CD4-positive, alpha-beta T cell treated with Interferon alpha-2 for 1 hour (primary cell): ENCODE measurements around the gene NUMB.
A peak's percentile ranks its signal among the peaks of the same experiment; 100 is the strongest.
"Not testable (repeated sequence)": the region's sequence is repeated elsewhere in the genome, so short reads cannot be mapped to it uniquely, and the experiment has no call there.

Experiments used
- DNase-seq, 2 donors: peaks; one replicate each; pipeline ENCODE4 v3.0.0-alpha.2; 2020 to 2022

Gene NUMB

DNA sequence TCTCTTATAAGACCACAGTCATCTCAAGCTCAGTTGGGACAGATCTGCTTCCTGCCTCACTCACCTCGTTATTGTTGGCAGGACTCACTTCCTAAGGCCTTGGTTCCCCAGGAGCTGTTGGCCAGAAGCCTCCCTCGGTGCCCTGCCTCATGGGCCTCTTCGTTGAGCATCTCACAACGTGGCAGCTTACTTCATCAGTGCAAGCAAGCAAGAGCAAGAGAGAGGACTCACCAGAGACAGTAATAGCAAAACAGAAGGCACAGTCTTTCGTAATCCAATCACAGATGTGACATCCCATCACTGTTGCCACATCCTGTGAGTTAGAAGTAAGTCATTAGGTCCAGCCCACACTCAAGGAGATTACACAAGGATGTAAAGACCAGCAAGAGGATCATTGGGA is 5.1 kb upstream of the NUMB start:
- peak; percentile 33 to 64 for DNase-seq

DNA sequence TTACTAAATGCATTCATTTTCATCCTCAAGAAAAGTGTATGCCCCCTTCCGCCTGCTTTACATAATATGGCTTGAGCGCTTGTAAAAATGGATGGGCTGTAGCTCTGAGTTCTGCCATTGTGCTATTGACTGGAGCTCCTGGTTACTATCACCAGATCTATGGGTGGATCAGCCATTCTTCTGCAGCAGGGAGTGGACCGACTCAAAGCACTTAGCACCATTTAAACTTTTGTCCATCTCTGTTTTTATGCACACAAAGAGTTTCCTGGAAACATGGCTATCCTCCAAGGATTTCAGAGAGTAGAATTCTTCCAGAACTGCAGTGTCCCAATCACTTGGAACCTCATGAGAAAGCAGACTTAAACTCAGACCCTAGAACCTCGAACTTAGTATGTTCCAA is 4.5 kb upstream of the NUMB start:
- DNase-seq, result no peak

DNA sequence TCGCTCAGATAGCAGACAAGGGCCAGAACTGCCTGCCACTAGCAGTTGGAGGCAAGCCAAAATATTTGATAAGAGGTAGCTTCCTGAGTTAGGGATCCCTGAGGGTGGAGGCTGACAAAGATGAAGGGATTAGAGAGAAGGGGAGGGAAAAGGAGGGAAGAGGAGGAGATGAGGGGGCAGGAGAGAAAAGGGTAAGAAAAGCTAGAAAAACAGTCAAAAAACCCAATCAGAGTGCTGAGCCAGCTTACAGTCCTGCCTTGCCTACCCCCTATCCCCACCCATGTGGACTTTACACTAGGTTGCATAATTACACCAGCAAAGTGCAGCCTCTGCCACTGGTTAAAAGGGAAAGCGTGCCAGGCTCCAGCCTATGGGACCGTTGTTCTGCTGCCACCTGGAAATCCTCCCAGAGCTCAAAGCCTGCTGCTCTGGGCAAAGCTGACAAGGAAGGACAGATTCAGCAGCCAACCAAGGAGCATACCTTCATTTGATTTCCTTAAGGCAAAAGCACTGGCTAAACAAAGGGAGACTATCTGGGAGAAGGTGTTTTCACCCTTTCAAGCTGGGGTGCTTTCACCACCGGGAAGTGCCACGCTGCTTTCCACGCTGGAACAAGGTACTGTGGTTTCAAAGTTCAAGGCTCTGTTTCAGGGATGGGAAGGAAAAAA is 3.8 kb upstream of the NUMB start:
- DNase-seq, result no peak

DNA sequence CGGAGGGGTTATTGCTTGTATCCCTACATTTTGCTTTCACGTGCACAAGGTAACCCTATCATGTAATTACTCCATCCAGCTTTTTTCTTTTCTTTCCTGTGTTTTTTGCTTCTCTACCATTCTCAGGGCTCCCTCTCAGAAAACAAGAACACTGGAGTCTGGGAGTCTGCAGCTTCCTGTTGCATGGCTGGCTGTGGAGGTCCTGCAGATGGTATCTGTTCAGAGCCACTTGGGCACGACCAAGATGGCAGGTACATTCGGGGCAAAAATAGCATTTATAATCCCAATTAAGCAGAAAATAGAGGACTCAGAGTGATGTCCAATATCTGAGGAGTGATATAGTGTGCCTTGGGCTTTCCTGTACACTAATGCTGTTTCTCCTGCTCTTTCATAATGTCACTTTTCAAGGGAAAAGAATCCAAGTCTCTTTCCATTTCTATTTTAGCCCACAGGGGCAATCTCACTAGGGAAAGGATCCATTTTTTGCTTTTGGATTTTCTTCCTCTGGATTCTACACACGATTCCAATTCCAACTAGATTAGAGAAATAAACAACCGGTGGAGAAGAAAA is 3.2 kb upstream of the NUMB start:
- no peak for DNase-seq

DNA sequence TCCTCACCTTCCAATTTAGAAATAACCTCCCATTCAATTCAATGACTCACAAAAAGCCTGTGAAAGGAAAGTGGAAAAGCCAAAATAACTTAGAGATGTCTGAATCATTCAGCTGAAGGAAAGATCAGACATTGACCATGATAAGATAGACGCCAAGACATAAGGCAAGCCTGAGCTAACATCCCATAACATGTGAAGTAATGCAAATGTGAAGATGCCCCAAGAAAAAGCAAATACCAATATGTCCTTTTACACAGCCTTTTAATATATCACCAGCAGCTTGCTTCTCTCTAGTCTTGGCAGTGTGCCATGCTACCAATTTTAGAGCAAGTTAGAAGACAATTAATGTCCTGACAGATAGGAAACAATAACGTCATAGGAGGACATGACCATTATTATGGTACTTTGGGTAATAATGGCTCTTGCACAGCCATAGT is 2.4 kb upstream of the NUMB start:
- no peak for DNase-seq

DNA sequence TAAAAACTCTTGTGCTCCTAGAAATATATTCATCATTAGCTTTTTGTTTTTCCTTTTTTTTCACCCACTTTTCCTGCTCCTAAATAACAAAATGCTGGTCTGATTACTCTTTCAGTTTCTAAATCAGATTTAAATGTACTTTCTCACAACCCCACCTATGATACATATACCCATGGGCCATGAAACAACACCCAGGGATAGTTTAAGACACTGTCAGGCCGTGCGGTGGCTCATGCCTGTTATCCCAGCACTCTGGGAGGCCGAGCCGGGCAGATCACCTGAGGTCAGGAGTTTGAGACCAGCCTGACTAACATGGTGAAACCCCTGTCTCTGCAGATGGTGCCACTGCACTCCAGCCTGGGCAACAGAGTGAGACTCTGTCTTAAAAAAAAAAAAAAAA is 1.6 kb upstream of the NUMB start:
- DNase-seq, result no peak

DNA sequence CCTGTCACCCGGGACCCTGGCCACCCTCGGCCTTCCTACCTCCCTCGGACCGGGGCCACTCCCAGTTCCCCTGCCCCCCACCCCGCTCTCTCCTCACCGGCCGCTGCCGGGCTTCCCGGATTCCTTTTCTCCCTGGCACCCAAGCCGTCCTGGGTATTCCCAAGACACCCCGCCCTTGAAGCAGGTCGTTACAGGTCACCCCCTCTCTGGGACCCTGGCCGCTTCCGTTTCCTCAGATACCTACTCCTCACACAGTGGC is 493 bp downstream of the NUMB start:
- DNase-seq, result peak in 1 of 2 donors; percentile 3

DNA sequence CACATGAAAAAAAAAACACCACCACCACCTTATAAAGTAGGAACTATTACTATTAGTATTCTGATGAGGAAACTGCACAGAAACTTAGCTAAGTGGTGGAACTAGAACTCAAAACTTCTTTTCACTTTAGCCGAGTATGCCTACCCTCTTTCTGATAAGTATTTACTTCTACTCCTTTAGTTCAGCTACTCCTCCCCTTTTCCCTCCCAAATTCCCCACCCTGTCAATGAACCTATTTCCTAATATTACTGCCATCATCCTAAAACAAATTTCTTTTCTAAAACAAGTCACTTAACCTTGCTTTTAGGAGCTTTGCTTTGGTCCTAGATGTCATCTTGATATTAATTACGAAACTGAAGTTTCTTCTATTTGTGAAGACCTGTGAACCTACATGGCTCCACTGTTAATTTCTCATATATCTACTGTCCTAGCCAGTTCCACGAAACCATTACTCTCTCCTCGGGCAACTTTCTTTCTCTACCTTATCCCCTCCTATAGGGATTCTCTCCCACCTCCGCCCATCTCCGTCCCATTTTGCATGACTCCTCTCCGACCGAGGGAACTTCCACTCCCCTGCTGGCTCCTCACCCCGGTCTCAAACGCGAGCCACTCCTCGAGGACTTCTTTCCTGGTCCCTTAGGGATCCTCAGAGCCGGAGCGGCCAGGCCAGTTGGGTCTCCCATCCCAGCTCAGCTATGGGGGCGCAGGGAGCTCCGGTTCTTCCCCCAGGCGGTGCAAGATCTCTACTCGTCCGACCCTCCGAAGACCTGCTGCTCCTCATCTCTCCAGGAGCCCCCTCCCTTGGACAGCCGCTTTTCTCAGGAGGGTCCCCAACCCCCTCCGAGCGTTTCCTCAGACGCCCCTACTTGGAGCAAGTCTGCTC is 1.1 kb downstream of the NUMB start:
- DNase-seq, result peak in 1 of 2 donors; percentile 8

DNA sequence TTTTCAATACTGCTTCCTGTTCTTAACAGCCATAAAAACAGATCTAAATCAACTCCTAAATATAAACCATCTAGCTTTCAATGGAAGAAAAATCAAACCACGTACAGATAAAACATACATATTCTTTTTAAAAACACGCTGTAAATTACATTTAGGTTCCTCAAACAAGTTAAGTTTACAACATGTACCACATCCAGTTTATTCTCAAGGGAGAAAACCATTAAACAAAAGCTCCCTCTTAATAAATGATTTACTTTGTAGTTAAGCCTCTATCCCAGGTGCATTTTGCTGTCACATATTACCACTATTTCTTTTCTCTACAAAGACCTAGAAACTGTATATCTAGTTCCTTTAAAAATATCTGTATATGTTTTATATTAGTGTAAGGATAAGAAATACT is 3.1 kb downstream of the NUMB start:
- DNase-seq, result no peak

DNA sequence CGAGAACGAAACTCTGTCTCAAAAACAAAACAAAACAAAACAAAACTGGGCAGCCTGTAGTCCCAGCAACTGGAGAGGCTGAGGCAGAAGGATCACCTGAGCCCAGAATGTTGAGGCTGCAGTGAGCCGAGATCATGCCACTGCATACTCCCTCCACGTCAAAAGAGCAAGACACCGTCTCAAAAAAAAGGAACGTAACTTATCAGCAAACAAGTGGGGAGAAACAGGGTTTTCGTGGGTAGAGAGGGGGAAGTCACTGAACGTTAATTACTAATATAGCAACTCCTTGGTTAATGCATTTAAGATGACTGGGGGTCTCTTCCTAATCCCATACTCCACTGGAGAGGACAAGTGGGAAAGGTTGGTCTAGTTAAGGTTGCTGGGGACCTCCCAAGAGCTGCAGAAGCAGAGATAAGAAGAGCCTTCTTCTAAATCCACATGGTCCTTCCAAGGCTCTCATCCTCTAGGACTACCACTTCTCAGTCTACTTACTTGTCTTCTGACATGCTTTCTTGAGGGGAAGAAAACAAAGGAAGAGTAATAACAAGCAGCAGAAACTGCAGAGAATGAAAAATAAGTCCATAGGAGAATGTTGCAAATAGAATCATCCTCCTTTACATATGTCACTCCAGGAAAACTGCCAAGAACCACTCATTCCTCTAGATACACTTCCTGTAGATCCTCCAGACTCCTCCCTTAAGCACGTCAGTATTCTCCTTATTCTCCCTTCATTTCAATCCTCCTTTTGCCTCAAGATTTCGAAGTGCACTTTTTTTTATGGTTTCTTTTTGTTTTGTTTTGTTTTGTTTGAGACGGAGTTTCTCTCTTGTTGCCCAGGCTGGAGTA is 5.8 kb downstream of the NUMB start:
- DNase-seq, result no peak

DNA sequence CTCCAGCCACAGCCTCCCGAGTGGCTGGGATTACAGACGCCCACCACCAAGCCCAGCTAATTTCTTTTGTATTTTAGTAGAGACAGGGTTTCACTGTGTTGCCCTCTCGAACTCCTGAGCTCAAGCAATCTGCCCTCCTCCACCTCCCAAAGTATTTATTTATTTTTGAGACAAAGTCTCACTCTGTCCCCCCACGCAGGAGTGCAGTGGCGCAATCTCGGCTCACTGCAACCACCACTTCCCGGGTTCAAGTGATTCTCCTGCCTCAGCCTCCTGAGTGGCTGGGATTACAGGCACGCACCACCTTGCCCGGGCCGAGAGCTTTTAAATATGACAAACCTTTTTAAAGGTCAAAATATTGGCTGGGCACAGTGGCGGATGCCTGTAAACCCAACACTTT is 14.6 kb downstream of the NUMB start:
- no peak for DNase-seq

DNA sequence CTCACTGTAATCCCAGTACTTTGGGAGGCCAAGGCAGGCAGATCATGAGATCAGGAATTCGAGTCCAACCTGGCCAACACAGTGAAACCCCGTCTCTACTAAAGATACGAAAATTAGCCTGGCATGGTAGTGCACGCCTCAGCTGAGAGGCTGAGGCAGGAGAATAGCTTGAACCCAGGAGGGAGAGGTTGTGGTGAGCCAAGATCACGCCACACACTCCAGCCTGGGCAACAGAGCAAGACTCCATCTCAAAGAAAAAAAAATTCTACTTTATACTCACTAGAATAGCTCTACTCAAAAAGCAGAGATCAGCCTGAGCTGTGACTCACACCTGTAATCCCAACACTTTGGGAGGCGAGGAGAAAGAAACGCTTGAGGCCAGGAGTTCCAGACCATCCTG is 17.1 kb downstream of the NUMB start:
- no peak for DNase-seq

DNA sequence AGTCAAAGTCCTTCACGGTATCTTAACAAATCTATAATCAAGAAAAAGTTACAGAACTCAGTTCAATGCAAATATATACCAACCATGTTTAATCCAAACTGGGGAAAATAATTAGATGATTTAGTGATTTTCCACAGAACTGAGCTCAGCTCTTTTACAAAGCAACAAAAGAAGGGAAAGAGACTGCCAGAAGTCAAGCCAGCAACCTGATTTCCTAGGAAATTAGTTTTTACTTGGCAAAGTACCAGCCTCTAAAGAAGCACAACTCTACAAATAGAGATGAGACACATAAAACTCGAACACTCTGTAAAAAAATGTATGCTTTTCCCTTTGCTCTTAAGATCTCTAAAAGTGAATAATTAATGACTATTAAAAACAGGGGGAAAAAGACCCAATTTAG is 19.4 kb downstream of the NUMB start:
- no peak for DNase-seq

DNA sequence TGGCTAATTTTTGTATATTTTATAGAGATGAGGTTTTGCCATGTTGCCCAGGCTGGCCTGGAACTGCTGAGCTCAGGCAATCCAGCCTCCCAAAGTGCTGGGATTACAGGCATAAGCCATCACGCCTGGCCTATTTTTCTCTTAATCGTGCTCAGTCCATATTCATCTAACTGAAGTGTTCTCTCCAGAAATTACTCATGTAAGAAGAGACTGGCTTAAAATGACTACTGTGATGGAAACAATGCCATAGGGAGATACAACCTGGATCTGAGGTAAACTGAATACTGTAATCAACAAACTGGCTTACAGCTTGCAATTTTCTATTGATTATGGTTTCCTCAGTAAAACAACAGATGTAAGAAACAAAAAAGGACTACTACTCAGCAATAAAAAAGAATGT is 21.1 kb downstream of the NUMB start:
- no peak for DNase-seq

DNA sequence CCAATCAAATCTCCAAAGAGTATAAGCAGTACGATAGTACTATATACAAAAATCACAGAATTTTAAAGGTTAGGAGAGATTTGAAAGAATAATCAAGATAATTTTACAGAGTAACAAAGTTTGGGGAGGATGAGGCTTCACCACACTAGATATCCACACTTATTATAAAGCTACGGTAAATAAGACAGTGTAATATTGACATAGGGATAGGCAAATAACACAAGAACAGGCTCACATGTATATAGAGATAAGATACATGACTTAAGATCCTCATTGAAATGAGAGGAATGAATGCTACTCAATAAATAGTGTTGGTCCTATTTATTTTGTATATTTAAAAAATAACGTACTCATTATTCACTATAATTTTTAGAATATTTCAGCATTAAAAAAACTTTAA is 26.2 kb downstream of the NUMB start:
- no peak for DNase-seq

DNA sequence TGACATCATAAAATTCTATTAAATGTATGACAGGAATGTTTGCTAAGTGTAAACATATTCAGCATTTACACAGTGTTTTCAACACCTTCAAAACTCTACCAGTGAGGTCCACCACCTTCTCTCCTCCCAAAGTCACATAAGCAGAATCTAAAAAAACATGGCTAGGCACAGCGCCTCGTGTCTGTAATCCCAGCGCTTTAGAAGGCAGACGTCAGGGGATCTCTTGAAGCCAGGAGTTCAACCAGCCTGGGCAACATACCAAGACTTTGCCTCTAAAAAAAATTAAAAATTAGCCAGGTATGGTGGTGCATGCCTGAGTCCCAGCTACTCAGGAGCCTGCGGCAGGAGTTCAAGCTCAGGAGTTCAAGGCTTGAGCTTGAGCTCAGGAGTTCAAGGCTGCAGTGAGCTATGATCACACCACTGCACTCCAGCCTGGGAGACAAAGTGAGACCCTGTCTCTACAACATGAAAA is 30.0 kb downstream of the NUMB start:
- no peak for DNase-seq

DNA sequence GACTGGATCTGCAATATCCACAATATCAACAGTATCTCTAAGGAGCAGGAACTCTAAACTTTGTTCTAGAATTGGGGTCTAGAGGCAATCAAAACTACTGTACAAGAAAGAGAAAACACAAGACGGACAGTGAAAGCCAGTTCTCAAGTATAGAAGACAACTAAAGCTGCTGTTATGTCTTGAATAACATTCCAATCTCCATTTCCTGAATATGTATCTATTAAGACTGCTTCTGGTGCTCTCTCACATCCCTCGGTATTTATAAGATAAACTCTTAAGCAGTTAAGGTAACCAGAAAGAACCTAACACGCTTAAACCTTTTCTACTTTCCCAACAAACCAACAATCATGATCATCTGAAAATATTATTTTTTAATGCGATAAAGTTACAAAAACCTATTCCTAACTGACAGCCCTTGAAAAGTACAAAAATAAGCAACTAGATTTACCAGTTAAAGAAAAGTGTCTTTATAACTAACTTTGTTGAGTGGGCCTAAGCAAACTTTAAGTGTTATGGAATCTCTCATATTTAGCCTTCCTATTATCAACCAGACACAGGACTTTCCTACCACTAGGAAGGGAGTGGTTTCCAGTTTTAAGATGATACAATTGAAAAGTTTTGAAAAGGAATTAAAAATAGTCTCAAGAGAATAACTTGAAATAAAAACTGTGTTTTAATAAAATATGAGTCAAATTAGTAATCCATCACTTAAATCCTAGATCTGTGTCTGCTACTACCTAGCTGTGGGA is 30.7 kb downstream of the NUMB start:
- DNase-seq, result no peak

DNA sequence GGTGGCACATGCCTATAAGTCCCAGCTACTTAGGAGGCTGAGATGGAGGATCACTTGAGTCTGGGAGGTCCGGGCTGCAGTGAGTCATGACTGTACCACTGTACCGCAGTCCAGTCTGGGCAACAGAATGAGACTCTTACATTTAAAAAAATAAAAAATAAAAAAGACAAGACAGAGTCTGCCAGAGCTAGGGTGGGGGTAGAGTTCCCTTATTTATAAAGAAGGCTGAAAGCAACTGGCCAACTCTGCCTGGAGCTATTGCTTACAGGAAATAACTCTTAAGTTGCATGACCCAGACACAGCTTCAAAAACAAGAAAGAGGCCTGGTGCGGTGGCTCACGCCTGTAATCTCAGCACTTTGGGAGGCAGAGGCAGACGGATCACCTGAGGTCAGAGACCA is 31.5 kb downstream of the NUMB start:
- no peak for DNase-seq

DNA sequence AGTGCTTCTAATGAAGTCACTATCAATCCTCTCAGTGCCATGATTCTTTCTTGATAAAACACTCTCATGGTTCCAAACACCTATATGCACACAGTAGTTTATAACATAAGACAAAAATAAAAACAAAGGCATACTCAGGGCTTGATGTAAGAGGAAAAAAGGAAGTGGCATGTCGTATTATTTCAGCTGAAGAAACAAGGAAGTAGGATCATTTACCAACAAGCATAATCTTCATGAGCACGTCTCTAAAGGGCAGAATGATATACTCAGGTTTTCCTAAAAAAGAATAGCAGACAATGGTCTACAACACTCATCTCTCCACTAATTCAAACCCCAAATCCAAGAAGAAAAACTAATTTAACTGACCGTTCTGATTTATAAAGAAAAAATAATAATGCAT is 33.9 kb downstream of the NUMB start:
- DNase-seq, result no peak

DNA sequence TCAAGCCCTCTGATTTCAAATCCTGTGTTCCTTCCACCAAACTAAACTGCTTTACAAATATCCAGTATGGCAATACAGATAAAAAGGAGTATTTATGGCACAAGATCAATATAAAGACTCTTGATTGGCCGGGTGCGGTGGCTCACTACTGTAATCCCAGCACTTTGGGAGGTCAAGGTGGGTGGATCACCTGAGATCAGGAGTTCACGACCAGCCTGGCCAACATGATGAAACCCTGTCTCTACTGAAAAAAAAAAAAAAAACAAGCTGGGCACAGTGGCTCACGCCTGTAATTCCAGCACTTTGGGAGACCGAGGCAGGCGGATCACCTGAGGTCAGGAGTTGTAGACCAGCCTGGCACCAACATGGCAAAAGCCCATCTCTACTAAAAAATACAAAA is 35.3 kb downstream of the NUMB start:
- not testable (repeated sequence) for DNase-seq

DNA sequence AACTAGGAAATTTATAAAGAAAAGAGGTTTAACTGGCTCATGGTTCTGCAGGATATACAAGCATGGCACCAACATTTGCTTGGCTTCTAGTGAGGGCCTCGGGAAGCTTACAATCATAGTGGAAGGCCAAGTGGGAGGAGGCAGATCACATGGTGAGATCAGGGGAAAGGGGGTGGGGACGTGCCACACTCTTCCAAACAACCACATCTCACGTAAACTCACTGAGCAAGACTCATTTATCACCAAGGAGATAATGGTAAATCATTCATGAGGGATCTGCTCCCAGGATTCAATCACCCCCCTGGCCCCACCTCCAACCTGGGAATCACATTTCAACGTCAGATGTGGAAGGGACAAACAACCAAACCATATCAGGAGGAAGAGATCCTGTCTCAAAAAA is 35.8 kb downstream of the NUMB start:
- DNase-seq, result no peak

DNA sequence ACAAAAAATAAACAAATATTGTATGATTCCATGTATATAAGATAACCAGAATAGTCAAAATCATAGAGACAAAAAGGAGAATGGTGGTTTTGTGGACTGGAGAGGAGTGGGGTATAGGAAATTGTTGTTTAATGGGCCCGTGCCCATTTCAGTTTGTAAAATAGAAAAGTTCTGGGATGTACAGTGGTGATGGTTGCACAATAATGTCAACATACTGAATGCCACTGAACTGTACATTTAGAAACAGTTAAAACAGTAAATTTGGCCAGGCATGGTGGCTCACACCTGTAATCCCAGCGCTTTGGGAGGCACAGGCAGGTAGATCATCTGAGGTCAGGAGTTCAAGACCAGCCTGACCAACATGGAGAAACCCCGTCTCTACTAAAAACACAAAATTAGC is 40.1 kb downstream of the NUMB start:
- no peak for DNase-seq

DNA sequence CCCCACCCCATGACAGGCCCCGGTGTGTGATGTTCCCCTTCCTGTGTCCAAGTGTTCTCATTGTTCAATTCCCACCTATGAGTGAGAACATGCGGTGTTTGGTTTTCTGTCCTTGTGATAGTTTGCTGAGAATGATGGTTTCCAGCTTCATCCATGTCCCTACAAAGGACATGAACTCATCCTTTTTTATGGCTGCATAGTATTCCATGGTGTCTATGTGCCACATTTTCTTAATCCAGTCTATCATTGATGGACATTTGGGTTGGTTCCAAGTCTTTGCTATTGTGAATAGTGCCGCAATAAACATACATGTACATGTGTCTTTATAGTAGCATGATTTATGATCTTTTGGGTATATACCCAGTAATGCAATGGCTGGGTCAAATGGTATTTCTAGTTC is 52.1 kb downstream of the NUMB start:
- not testable (repeated sequence) for DNase-seq
